ENCODE measurements around the gene KIAA1549. TPM values are rescaled to one million over a fixed set of nuclear protein-coding genes. Genes with fewer than 3 reads are reported as not detected.

Gene KIAA1549
- total and polyA plus RNA-seq, 10 of the 15 experiments (the other 5 are each of a cell fraction or from before 2014, with no cell fraction given): 0.02 to 0.82 (median 0.22) TPM

- no peak for TF ChIP-seq MEF2B (IDR thresholded peaks at IDR 0.05; ENCODE audit: partially characterized antibody, poor library complexity, severe bottlenecking)
Observed at GRCh38 chr7:138842111-138842510, 139.1 kb downstream of the KIAA1549 start (continued).

GRCh38 chr7:138838166-138838565 lies 143.0 kb downstream of the KIAA1549 start:
- H3K4me3 ChIP-seq: no peak overlapping the region
- WGBS (ENCODE audit: insufficient coverage, insufficient replicate concordance, low lambda C conversion rate, missing lambda C conversion rate): 55% methylated on average over 9 of the region's 9 CpGs
- in situ Hi-C loops (cut with MboI) (no loop called here), intact Hi-C loops (cut with micrococcal nuclease; ENCODE audit: unreplicated experiment) (no loop called here)
- H3K79me2 ChIP-seq (ENCODE audit: control insufficient read depth, insufficient read depth, low read length): no peaks in the 10 kb centered on the region
- DNase-seq (ENCODE audit: low read depth, low spot score) (no peak), FAIRE-seq (no peak), ATAC-seq (no peak)
- no peak overlapping the region for H3K4me2 ChIP-seq (ENCODE audit: control insufficient read depth, insufficient read depth)
- no peaks in the 10 kb centered on the region for H3K36me3 ChIP-seq (ENCODE audit: control insufficient read depth in 2 of 2, insufficient read depth in 2 of 2, low read length in 1 of 2)
- H3K9ac ChIP-seq (ENCODE audit: control insufficient read depth, insufficient read depth, low read length): no peak overlapping the region
- RAD21 ChIA-PET (ENCODE audit: unreplicated experiment): no interaction called here
- H3K9me3 ChIP-seq (replicated peaks; ENCODE audit: control insufficient read depth, insufficient read depth, low read length): no peaks in the 10 kb centered on the region
- CTCF ChIA-PET: no interaction called here
- no peaks in the 10 kb centered on the region for H3K4me1 ChIP-seq (ENCODE audit: control insufficient read depth, insufficient read depth, low read length)
- H3K27ac ChIP-seq (ENCODE audit: control insufficient read depth, insufficient read depth): no peak overlapping the region
- POLR2A ChIA-PET: no interaction called here
- H2AFZ ChIP-seq (ENCODE audit: control insufficient read depth, low read depth, low read length): no peak overlapping the region
- no peaks in the 10 kb centered on the region for H3K27me3 ChIP-seq (replicated peaks in 1 of 2; ENCODE audit: control insufficient read depth in 2 of 2, insufficient read depth in 2 of 2, low read length in 1 of 2)
- no peaks in the 10 kb centered on the region for H4K20me1 ChIP-seq (ENCODE audit: control insufficient read depth, insufficient read depth)
- SMC1A ChIA-PET (ENCODE audit: uncharacterized antibody, unreplicated experiment): no interaction called here
- BruUV-seq (replicated peaks): no TSS peak
- no peak for TF ChIP-seq ATF2 (IDR thresholded peaks at IDR 0.05; ENCODE audit: low read length)
- TF ChIP-seq CUX1 (IDR thresholded peaks at IDR 0.05; ENCODE audit: insufficient replicate concordance, low read depth, low read length): no peak
- no peak for TF ChIP-seq NFIC (IDR thresholded peaks at IDR 0.05; ENCODE audit: low read depth, low read length)
- no peak for TF ChIP-seq GATAD2B (conservative IDR thresholded peaks at IDR 0.05; ENCODE audit: low read depth)
- no peak for TF ChIP-seq RUNX3 (IDR thresholded peaks at IDR 0.05; ENCODE audit: low read length)
- no peak for TF ChIP-seq NFYA (IDR thresholded peaks at IDR 0.05; ENCODE audit: borderline replicate concordance, low read depth, low read length)
- TF ChIP-seq FOXK2 (IDR thresholded peaks at IDR 0.05): no peak
- no peak for TF ChIP-seq SREBF1 (IDR thresholded peaks at IDR 0.05; ENCODE audit: low read length)
- TF ChIP-seq CEBPZ (IDR thresholded peaks at IDR 0.05; ENCODE audit: low read depth, low read length): no peak
- no peak for TF ChIP-seq SKIL (IDR thresholded peaks at IDR 0.05; ENCODE audit: low read depth, poor library complexity, severe bottlenecking)
